SK-N-SH (cell line): ENCODE data around the gene PRKCB. TPM values are rescaled to one million over a fixed set of nuclear protein-coding genes. Genes with fewer than 3 reads are reported as not detected.

Source experiments
- CTCF ChIA-PET: fragments of 300-600, 350-600 bp; formaldehyde crosslinking; extraction: SDS; loops from one replicate; lab custom pipeline; 2021; lab: Yijun Ruan, JAX
- POLR2A ChIA-PET: fragments of 350-600 bp; sonication (Branson Sonifier 250); formaldehyde crosslinking; extraction: SDS; loops from one replicate; lab custom pipeline; 2020; ENCODE audit warnings: antibody characterized with exemption, inconsistent platforms; lab: Yijun Ruan, JAX
- DNase-seq: peaks from one replicate; pipeline ENCODE4 v3.0.0; 2012
- H2AFZ ChIP-seq: fragments of 200-600 bp; sonication (generic); 2 replicates; pipeline ENCODE4 v1.8.1; 2016; ENCODE audit warnings: antibody characterized with exemption, mild to moderate bottlenecking, low read depth
- H3F3A ChIP-seq: fragments of 200-600 bp; sonication (generic); replicated peaks from 2 replicates; pipeline ENCODE3; 2016; ENCODE audit warnings: antibody characterized with exemption, mild to moderate bottlenecking; ENCODE audit not compliant: insufficient read depth
- H3K27ac ChIP-seq, 2 experiments: fragments of 200-500 bp in 1 of 2; fragments of 200-600 bp in 1 of 2; sonication (Bioruptor generic) in 1 of 2; sonication (generic), shearing (Covaris generic) in 1 of 2; 2 replicates each; pipeline versions ENCODE4 v1.5.1 to v1.6.1; 2014 to 2016; ENCODE audit warnings: low read depth in 2 of 2, inconsistent platforms in 1 of 2, low read length in 1 of 2, mild to moderate bottlenecking in 1 of 2, mixed read lengths in 1 of 2
- H3K27me3 ChIP-seq: fragments of 200-600 bp; sonication (generic), shearing (Covaris generic); 2 replicates; pipeline ENCODE4 v1.6.1; 2016; ENCODE audit warnings: mixed run types; ENCODE audit not compliant: insufficient read depth
- H3K36me3 ChIP-seq, 2 experiments: fragments of 200-500 bp in 1 of 2; fragments of 200-600 bp in 1 of 2; sonication (Bioruptor generic) in 1 of 2; sonication (generic) in 1 of 2; replicated peaks in 1 of 2; 2 replicates each; pipeline versions ENCODE3 to v1.5.1; 2014 to 2016; ENCODE audit warnings: low read length in 1 of 2, mild to moderate bottlenecking in 1 of 2; ENCODE audit not compliant: insufficient read depth in 2 of 2, control insufficient read depth in 1 of 2
- H3K4me1 ChIP-seq, 2 experiments: fragments of 200-500 bp in 1 of 2; fragments of 200-600 bp in 1 of 2; sonication (Bioruptor generic) in 1 of 2; sonication (generic), shearing (Covaris generic) in 1 of 2; 2 replicates each; pipeline versions ENCODE4 v1.5.1 to v1.6.1; 2014 to 2016; ENCODE audit warnings: low read depth in 1 of 2, low read length in 1 of 2, mixed run types in 1 of 2; ENCODE audit not compliant: insufficient read depth in 2 of 2, control insufficient read depth in 1 of 2
- H3K4me2 ChIP-seq: fragments of 200-600 bp; sonication (generic), shearing (Covaris generic); 2 replicates; pipeline ENCODE4 v1.6.1; 2017; ENCODE audit warnings: mixed run types
- H3K4me3 ChIP-seq, 2 experiments: fragments of 200-500 bp in 1 of 2; fragments of 200-600 bp in 1 of 2; sonication (Bioruptor generic) in 1 of 2; sonication (generic), shearing (Covaris generic) in 1 of 2; 2 replicates each; pipeline versions ENCODE4 v1.5.1 to v1.8.1; 2014 to 2016; ENCODE audit warnings: low read depth in 2 of 2, inconsistent platforms in 1 of 2, low read length in 1 of 2, mild to moderate bottlenecking in 1 of 2, mixed read lengths in 1 of 2, moderate library complexity in 1 of 2
- H3K79me2 ChIP-seq: fragments of 200-600 bp; sonication (generic); 2 replicates; pipeline ENCODE4 v1.8.1; 2017; ENCODE audit warnings: mild to moderate bottlenecking; ENCODE audit not compliant: insufficient read depth
- H3K9ac ChIP-seq: fragments of 200-600 bp; sonication (generic); 2 replicates; pipeline ENCODE4 v1.6.1; 2017; ENCODE audit warnings: mixed run types
- H3K9me2 ChIP-seq: fragments of 200-600 bp; sonication (generic); 2 replicates; pipeline ENCODE4 v1.6.1; 2017; ENCODE audit warnings: mixed run types
- H3K9me3 ChIP-seq: fragments of 200-600 bp; sonication (generic); 2 replicates; pipeline ENCODE4 v1.6.1; 2017; ENCODE audit warnings: mixed run types, mild to moderate bottlenecking, moderate library complexity
- H4K20me1 ChIP-seq: fragments of 200-600 bp; sonication (generic); 2 replicates; pipeline ENCODE4 v1.6.1; 2017; ENCODE audit warnings: mild to moderate bottlenecking, mixed run types; ENCODE audit not compliant: insufficient read depth
- CHD2 ChIP-seq: fragments of 150-350 bp; IDR thresholded peaks from 2 replicates; pipeline ENCODE4 v1.6.1; 2018; ENCODE audit warnings: low read length; ENCODE audit not compliant: partially characterized antibody
- CTCF ChIP-seq: fragments of 200-600 bp; sonication (generic); IDR thresholded peaks from 2 replicates; pipeline ENCODE4 v1.6.1; 2017; ENCODE audit warnings: antibody characterized with exemption, mild to moderate bottlenecking, moderate library complexity
- FOXJ3 ChIP-seq: sonication (generic); formaldehyde crosslinking; IDR thresholded peaks from 2 replicates; pipeline ENCODE4 v1.5.1; 2020; ENCODE audit warnings: mild to moderate bottlenecking, missing genetic modification reagents
- FOXM1 ChIP-seq: IDR thresholded peaks from 2 replicates; pipeline ENCODE4 v1.4.0; 2012; ENCODE audit warnings: low read depth, mild to moderate bottlenecking
- GABPA ChIP-seq: IDR thresholded peaks from 2 replicates; pipeline ENCODE4 v1.4.0; 2012; ENCODE audit warnings: low read depth, mild to moderate bottlenecking
- GATA2 ChIP-seq: sonication (generic); formaldehyde crosslinking; IDR thresholded peaks from 2 replicates; pipeline ENCODE4 v1.5.0; 2020; ENCODE audit warnings: mild to moderate bottlenecking, missing genetic modification reagents
- MEF2A ChIP-seq: IDR thresholded peaks from 2 replicates; pipeline ENCODE4 v1.4.0; 2012; ENCODE audit warnings: low read depth, borderline replicate concordance
- NRF1 ChIP-seq: IDR thresholded peaks from 2 replicates; pipeline ENCODE4 v1.6.1; 2012; ENCODE audit warnings: low read depth, mild to moderate bottlenecking, low read length
- RCOR1 ChIP-seq: fragments of 150-350 bp; IDR thresholded peaks from 2 replicates; pipeline ENCODE4 v1.6.1; 2017; ENCODE audit warnings: antibody characterized with exemption, low read length
- REST ChIP-seq: IDR thresholded peaks from 2 replicates; pipeline ENCODE4 v1.6.1; 2012; ENCODE audit warnings: mild to moderate bottlenecking, low read depth, low read length, moderate library complexity
- RFX5 ChIP-seq: IDR thresholded peaks from 2 replicates; pipeline ENCODE4 v1.6.1; 2012; ENCODE audit warnings: mild to moderate bottlenecking, improper control_type of control experiment, low read length
- RXRA ChIP-seq: IDR thresholded peaks from 2 replicates; pipeline ENCODE4 v1.4.0; 2012; ENCODE audit warnings: low read depth, mild to moderate bottlenecking, borderline replicate concordance
- SIN3A ChIP-seq: IDR thresholded peaks from 2 replicates; pipeline ENCODE4 v1.6.1; 2012; ENCODE audit warnings: low read depth, mild to moderate bottlenecking, low read length, moderate library complexity, borderline replicate concordance
- SMC3 ChIP-seq: IDR thresholded peaks from 2 replicates; pipeline ENCODE4 v1.6.1; 2012; ENCODE audit warnings: low read depth, low read length, improper control_type of control experiment
- TAF1 ChIP-seq: IDR thresholded peaks from 2 replicates; pipeline ENCODE4 v1.6.1; 2012; ENCODE audit warnings: low read depth, mild to moderate bottlenecking, low read length, moderate library complexity, borderline replicate concordance
- TCF12 ChIP-seq: IDR thresholded peaks from 2 replicates; pipeline ENCODE4 v1.4.0; 2012
- USF1 ChIP-seq: IDR thresholded peaks from 2 replicates; pipeline ENCODE4 v1.4.0; 2012; ENCODE audit warnings: low read depth, borderline replicate concordance
- YY1 ChIP-seq: IDR thresholded peaks from 2 replicates; pipeline ENCODE4 v1.4.0; 2012; ENCODE audit warnings: low read depth, mild to moderate bottlenecking
- WGBS: methylation state at CpG from one replicate; pipeline ENCODE4 v1.1.6; 2017; ENCODE audit warnings: low lambda C conversion rate; 5-methylcytosine and 5-hydroxymethylcytosine counted together
- polyA plus RNA-seq, 3 experiments: library from polyadenylated mRNA; depleted of rRNA; stranded (reverse); fragments of >200 nt; gene quantifications; 2 replicates each; pipeline ENCODE4 v1.2.3, GENCODE V29; 2012

PRKCB gene
- polyA plus RNA-seq, 1 of the 3 experiments (the other 2 are of a cell fraction), result 0.12 TPM

- no peak overlapping the region for H3K27ac ChIP-seq
- peaks cover 0 to 12% of the 10 kb centered on the region in 2 experiments; a peak in 1 of 4 replicates for H3K4me1 ChIP-seq
- H4K20me1 ChIP-seq, result no peaks in the 10 kb centered on the region
- no peak overlapping the region for H3K4me3 ChIP-seq
- H3K36me3 ChIP-seq, result no peaks in the 10 kb centered on the region
- 0% methylated on average over 1 of the region's 1 CpG for WGBS
- ChIA-PET POLR2A (no interaction called here), CTCF (no interaction called here)
- no peak for DNase-seq
- no peak for TF ChIP-seq RFX5
- TF ChIP-seq SIN3A, result no peak
- TF ChIP-seq RXRA, result no peak
- TF ChIP-seq FOXM1, result no peak
- no peak for TF ChIP-seq USF1
- TF ChIP-seq YY1, result no peak
- TF ChIP-seq REST, result no peak
- no peak for TF ChIP-seq NRF1
- TF ChIP-seq RCOR1, result no peak
- no peak for TF ChIP-seq TAF1
- TF ChIP-seq GABPA, result no peak
- no peaks in the 10 kb centered on the region for H3K27me3 ChIP-seq
- H3K9me3 ChIP-seq, result no peaks in the 10 kb centered on the region
- H3K9me2 ChIP-seq, result no peaks in the 10 kb centered on the region
- no peak overlapping the region for H3K9ac ChIP-seq
- no peaks in the 10 kb centered on the region for H3K79me2 ChIP-seq
- no peaks in the 10 kb centered on the region for H3F3A ChIP-seq
- no peak overlapping the region for H3K4me2 ChIP-seq
- no peak overlapping the region for H2AFZ ChIP-seq
Measured at GRCh38 chr16:23868136-23868535, 32.4 kb downstream of the PRKCB start.

GRCh38 chr16:23869052-23869451, 33.3 kb downstream of the PRKCB start:
- Histone ChIP-seq H3K4me2 (no peak overlapping the region), H3K27me3 (no peaks in the 10 kb centered on the region), H3K9me2 (no peaks in the 10 kb centered on the region), H3K9ac (no peak overlapping the region), H3K79me2 (no peaks in the 10 kb centered on the region), H3K36me3 (no peaks in the 10 kb centered on the region), H3K4me3 (no peak overlapping the region), H3K9me3 (no peaks in the 10 kb centered on the region), H2AFZ (no peak overlapping the region), H3F3A (no peaks in the 10 kb centered on the region), H4K20me1 (no peaks in the 10 kb centered on the region), H3K27ac (no peak overlapping the region), H3K4me1 (peaks cover 0 to 4% of the 10 kb centered on the region in 2 experiments; a peak in 1 of 4 replicates)
- POLR2A ChIA-PET, result no interaction called here
- CTCF ChIA-PET, result no interaction called here
- 20% methylated on average over 5 of the region's 5 CpGs for WGBS
- no peak for DNase-seq
- TF ChIP-seq FOXJ3 (no peak), SIN3A (no peak), MEF2A (no peak), TCF12 (no peak), REST (no peak), CHD2 (no peak), SMC3 (no peak), CTCF (no peak), GATA2 (no peak)
